GM23248 (cell line): Measurements from ENCODE around the gene FBXW7. TPM values are rescaled to one million over a fixed set of nuclear protein-coding genes. Genes with fewer than 3 reads are reported as not detected.

Experiments used
- DNase-seq: peaks from one replicate; pipeline ENCODE4 v3.0.0-alpha.2; 2015
- H2AFZ ChIP-seq: fragments of 200-600 bp; sonication (generic); 2 replicates; pipeline ENCODE4 v1.6.1; 2016; ENCODE audit warnings: antibody characterized with exemption
- H3F3A ChIP-seq: fragments of 200-600 bp; sonication (generic); 2 replicates; pipeline ENCODE4 v1.6.1; 2016; ENCODE audit warnings: mild to moderate bottlenecking, antibody characterized with exemption, mixed run types; ENCODE audit not compliant: insufficient read depth
- H3K27ac ChIP-seq: fragments of 200-600 bp; sonication (generic); 2 replicates; pipeline ENCODE4 v1.5.1; 2016; ENCODE audit warnings: mild to moderate bottlenecking
- H3K27me3 ChIP-seq: fragments of 200-600 bp; sonication (generic); replicated peaks from 2 replicates; pipeline ENCODE4 v1.6.1; 2016; ENCODE audit warnings: mild to moderate bottlenecking; ENCODE audit not compliant: insufficient read depth
- H3K36me3 ChIP-seq: fragments of 200-600 bp; sonication (generic); 2 replicates; pipeline ENCODE4 v1.6.1; 2016; ENCODE audit warnings: low read depth, mild to moderate bottlenecking
- H3K4me1 ChIP-seq: fragments of 200-600 bp; sonication (generic); 2 replicates; pipeline ENCODE4 v1.6.1; 2016; ENCODE audit warnings: mild to moderate bottlenecking; ENCODE audit not compliant: insufficient read depth
- H3K4me2 ChIP-seq: fragments of 200-600 bp; sonication (generic); one replicate; pipeline ENCODE4 v1.6.1; 2016; ENCODE audit warnings: mild to moderate bottlenecking; ENCODE audit not compliant: unreplicated experiment
- H3K4me3 ChIP-seq: fragments of 200-600 bp; sonication (generic); 2 replicates; pipeline ENCODE4 v1.5.1; 2016; ENCODE audit warnings: mild to moderate bottlenecking
- H3K79me2 ChIP-seq: fragments of 200-600 bp; sonication (generic); 2 replicates; pipeline ENCODE4 v1.6.1; 2016; ENCODE audit warnings: mild to moderate bottlenecking; ENCODE audit not compliant: insufficient read depth
- H3K9ac ChIP-seq: fragments of 200-600 bp; sonication (generic); 2 replicates; pipeline ENCODE4 v1.6.1; 2016; ENCODE audit warnings: mild to moderate bottlenecking
- H3K9me2 ChIP-seq: fragments of 200-600 bp; sonication (generic); 2 replicates; pipeline ENCODE4 v1.6.1; 2016; ENCODE audit warnings: mixed run types, mild to moderate bottlenecking, moderate library complexity; ENCODE audit not compliant: insufficient read depth
- H3K9me3 ChIP-seq: fragments of 200-600 bp; sonication (generic); one replicate; pipeline ENCODE4 v1.6.1; 2017; ENCODE audit warnings: low read depth
- H4K20me1 ChIP-seq: fragments of 200-600 bp; sonication (generic); 2 replicates; pipeline ENCODE4 v1.6.0; 2016; ENCODE audit not compliant: insufficient read depth
- EZH2 ChIP-seq: fragments of 200-600 bp; sonication (generic); IDR thresholded peaks from 2 replicates; pipeline ENCODE4 v1.6.1; 2018; ENCODE audit warnings: antibody characterized with exemption, mild to moderate bottlenecking; ENCODE audit not compliant: insufficient read depth, poor library complexity, severe bottlenecking
- EZH2phosphoT487 ChIP-seq: fragments of 200-600 bp; sonication (generic); IDR thresholded peaks from 2 replicates; pipeline ENCODE4 v1.6.1; 2018; ENCODE audit warnings: antibody characterized with exemption, moderate library complexity, mild to moderate bottlenecking, low read depth; ENCODE audit not compliant: insufficient read depth
- WGBS, 2 experiments: methylation state at CpG; one replicate each; pipeline ENCODE4 v1.1.6; 2015 to 2017; ENCODE audit warnings: low lambda C conversion rate in 2 of 2, low coverage in 1 of 2; ENCODE audit errors: missing lambda C conversion rate in 2 of 2; 5-methylcytosine and 5-hydroxymethylcytosine counted together
- in situ Hi-C: fragments of 300-500 bp; cut with MboI; formaldehyde crosslinking; loops from 2 replicates; pipeline ENCODE4 v1.15.0; 2020
- polyA plus RNA-seq: library from polyadenylated mRNA; unstranded; fragments of >200 nt; fragmentation: Nextera tagmentation; extraction: Ambion mirVana; gene quantifications from 2 replicates; pipeline ENCODE4 v1.2.1, GENCODE V29; 2016
- total RNA-seq: library from RNA; depleted of rRNA; stranded (reverse); fragments of >200 nt; shearing (Covaris generic); gene quantifications from 2 replicates; pipeline ENCODE4 v1.2.3, GENCODE V29; 2014

Gene FBXW7
- total and polyA plus RNA-seq, 2 experiments from 2014 or later, result 8.8 to 29.0 TPM

DNA sequence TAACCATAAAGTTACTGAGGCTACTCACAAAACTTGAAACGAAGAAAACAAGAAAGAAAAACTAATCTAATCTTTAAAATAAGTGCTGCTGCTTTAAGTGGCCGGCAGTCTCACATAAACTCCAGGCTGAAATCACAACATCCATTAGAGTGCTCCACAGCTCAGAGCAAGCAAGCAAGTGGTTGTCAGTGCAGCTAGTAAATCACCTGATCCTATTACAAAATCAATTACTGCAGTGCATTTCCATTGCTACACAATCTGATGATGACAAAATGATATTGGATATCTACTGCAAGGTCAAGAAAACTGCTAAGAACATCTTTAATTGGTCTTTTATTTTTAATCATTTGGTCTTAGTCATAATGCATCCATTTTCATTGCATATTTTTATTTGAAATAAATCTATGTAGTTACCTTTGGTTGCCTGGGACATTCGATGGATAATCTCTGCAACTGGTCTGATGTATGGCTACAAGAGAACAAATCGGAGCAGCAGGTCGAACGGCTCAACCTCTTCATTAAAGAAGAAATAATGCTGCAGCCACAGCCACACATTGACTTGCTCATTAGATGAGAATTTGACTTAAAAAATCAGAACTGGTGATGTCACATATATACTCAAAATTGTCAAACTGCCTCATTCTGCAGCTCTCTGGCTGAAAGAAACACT is 87.7 kb downstream of the FBXW7 start:
- H4K20me1 ChIP-seq, result no peaks in the 10 kb centered on the region
- no peaks in the 10 kb centered on the region for H3K36me3 ChIP-seq
- no peaks in the 10 kb centered on the region for H3K27me3 ChIP-seq
- no peak for DNase-seq
- H3K4me1 ChIP-seq, result no peaks in the 10 kb centered on the region
- H3F3A ChIP-seq, result no peaks in the 10 kb centered on the region
- H3K79me2 ChIP-seq, result peaks cover 89% of the 10 kb centered on the region
- no peak overlapping the region for H3K4me2 ChIP-seq
- TF ChIP-seq EZH2phosphoT487 (no peak), EZH2 (no peak)
- in situ Hi-C loops, result no loop called here
- no peaks in the 10 kb centered on the region for H3K9me3 ChIP-seq
- H3K9me2 ChIP-seq, result no peaks in the 10 kb centered on the region
- no peak overlapping the region for H3K27ac ChIP-seq
- WGBS, 2 experiments, result 91 to 96% methylated on average over 6 of the region's 6 CpGs
- no peak overlapping the region for H2AFZ ChIP-seq
- H3K4me3 ChIP-seq, result no peak overlapping the region
- H3K9ac ChIP-seq, result no peak overlapping the region

DNA sequence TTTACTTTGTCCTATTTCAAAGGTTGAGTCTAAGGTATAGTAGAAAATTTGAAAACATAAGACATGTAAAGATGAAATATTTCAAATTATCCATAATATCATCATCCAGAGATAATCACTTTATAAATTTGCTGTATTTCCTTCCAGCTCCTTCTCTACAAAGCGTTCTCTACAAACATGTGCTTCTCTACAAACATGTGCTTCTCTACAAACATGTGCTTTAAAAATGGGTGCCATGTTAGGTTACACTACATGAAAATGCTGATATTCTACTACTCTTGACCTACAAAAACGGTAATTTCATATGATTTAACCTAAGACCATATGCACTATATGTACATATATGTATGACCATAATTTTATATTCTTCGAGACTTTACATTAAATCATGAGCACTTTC is 92.0 kb downstream of the FBXW7 start:
- no peaks in the 10 kb centered on the region for H3K9me2 ChIP-seq
- H3K4me2 ChIP-seq, result no peak overlapping the region
- H4K20me1 ChIP-seq, result no peaks in the 10 kb centered on the region
- no peaks in the 10 kb centered on the region for H3K27me3 ChIP-seq
- H3K79me2 ChIP-seq, result peaks cover 78% of the 10 kb centered on the region
- H3K4me1 ChIP-seq, result peaks cover 6% of the 10 kb centered on the region; the same call in 1 of the 2 replicates
- H3K36me3 ChIP-seq, result no peaks in the 10 kb centered on the region
- no peak overlapping the region for H3K4me3 ChIP-seq
- no peaks in the 10 kb centered on the region for H3F3A ChIP-seq
- H3K9ac ChIP-seq, result no peak overlapping the region
- H3K27ac ChIP-seq, result no peak overlapping the region
- DNase-seq, result no peak
- 85 to 88% methylated on average over 3 of the region's 3 CpGs for WGBS, 2 experiments
- in situ Hi-C loops, result no loop called here
- TF ChIP-seq EZH2phosphoT487 (no peak), EZH2 (no peak)
- H3K9me3 ChIP-seq, result no peaks in the 10 kb centered on the region
- H2AFZ ChIP-seq, result no peak overlapping the region

DNA sequence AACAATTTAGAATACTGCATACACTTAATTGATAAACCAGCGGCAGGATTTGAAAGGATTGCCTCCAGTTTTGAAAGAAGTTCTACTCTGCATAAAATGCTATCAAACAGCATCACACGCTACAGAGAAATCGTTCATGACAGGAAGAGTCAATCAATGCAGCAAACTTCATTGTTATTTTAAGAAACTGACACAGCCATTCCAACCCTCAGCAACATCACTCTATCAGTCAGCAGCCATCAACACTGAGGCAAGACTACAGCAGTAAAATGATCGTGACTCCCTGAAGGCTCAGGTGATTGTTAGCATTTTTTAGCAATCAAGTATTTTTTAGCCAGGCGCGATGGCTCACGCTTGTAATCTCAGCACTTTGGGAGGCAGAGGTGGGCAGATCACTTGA is 98.3 kb downstream of the FBXW7 start:
- in situ Hi-C loops, result no loop called here

DNA sequence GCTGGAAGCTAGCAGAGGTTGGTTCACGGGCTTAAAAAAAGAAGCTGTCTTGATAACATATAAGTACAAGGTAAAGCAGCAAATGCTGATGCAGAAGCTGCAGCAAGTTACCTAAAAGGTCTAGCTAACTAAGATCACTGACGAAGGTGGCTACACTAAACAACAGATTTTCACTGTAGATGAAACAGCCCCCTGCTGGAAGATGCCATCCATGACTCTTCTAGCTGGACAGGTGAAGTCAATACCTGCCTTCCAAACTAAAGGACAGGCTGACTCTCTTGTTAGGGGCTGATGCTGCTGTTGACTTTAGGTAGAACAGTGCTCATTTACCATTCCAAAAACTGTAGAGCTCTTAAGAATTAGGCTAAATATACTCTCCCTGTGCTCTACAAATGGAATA is 99.5 kb downstream of the FBXW7 start:
- DNase-seq, result no peak
- Histone ChIP-seq H3K4me1 (peaks cover 6% of the 10 kb centered on the region; the same call in 1 of the 2 replicates), H3K27ac (no peak overlapping the region), H3K4me3 (no peak overlapping the region), H3K4me2 (no peak overlapping the region), H3K36me3 (no peaks in the 10 kb centered on the region), H2AFZ (no peak overlapping the region), H3K27me3 (no peaks in the 10 kb centered on the region), H3K9me3 (no peaks in the 10 kb centered on the region), H3K79me2 (peaks cover 87% of the 10 kb centered on the region), H3F3A (no peaks in the 10 kb centered on the region), H4K20me1 (no peaks in the 10 kb centered on the region), H3K9me2 (no peaks in the 10 kb centered on the region), H3K9ac (no peak overlapping the region)
- no peak for TF ChIP-seq EZH2
- no peak for TF ChIP-seq EZH2phosphoT487
- WGBS, 2 experiments, result 95 to 96% methylated on average over 2 of the region's 2 CpGs
- in situ Hi-C loops, result no loop called here

More for the DNA sequence above, 98.3 kb downstream of the FBXW7 start:
- H2AFZ ChIP-seq, result no peak overlapping the region
- H3K27me3 ChIP-seq, result no peaks in the 10 kb centered on the region
- H3K9me2 ChIP-seq, result no peaks in the 10 kb centered on the region
- peaks cover 86% of the 10 kb centered on the region for H3K79me2 ChIP-seq
- H3K36me3 ChIP-seq, result no peaks in the 10 kb centered on the region
- no peak overlapping the region for H3K4me3 ChIP-seq
- H4K20me1 ChIP-seq, result no peaks in the 10 kb centered on the region
- WGBS, 2 experiments, result 99% methylated on average over 7 of the region's 7 CpGs
- TF ChIP-seq EZH2phosphoT487, result no peak
- H3K4me2 ChIP-seq, result no peak overlapping the region
- no peak for DNase-seq
- no peaks in the 10 kb centered on the region for H3K9me3 ChIP-seq
- no peak overlapping the region for H3K27ac ChIP-seq
- H3K9ac ChIP-seq, result no peak overlapping the region
- no peaks in the 10 kb centered on the region for H3F3A ChIP-seq
- H3K4me1 ChIP-seq, result peaks cover 6% of the 10 kb centered on the region; the same call in 1 of the 2 replicates
